SK-N-SH (cell line): ENCODE results near the gene CEP120.

Experiments
- CTCF ChIP-seq: fragments of 200-600 bp; sonication (generic); IDR thresholded peaks from 2 replicates; pipeline ENCODE4 v1.6.1; 2017; ENCODE audit warnings: antibody characterized with exemption, mild to moderate bottlenecking, moderate library complexity
- EP300 ChIP-seq, 2 experiments: IDR thresholded peaks; 2 replicates each; pipeline versions ENCODE4 v1.4.0 to v1.6.1; 2012; ENCODE audit warnings: borderline replicate concordance in 1 of 2, low read depth in 1 of 2, low read length in 1 of 2
- RCOR1 ChIP-seq: fragments of 150-350 bp; IDR thresholded peaks from 2 replicates; pipeline ENCODE4 v1.6.1; 2017; ENCODE audit warnings: antibody characterized with exemption, low read length
- RFX5 ChIP-seq: IDR thresholded peaks from 2 replicates; pipeline ENCODE4 v1.6.1; 2012; ENCODE audit warnings: mild to moderate bottlenecking, improper control_type of control experiment, low read length
- USF2 ChIP-seq: fragments of 150-350 bp; IDR thresholded peaks from 2 replicates; pipeline ENCODE4 v1.6.1; 2017; ENCODE audit warnings: antibody characterized with exemption, low read length, low read depth, borderline replicate concordance
- YY1 ChIP-seq: IDR thresholded peaks from 2 replicates; pipeline ENCODE4 v1.4.0; 2012; ENCODE audit warnings: low read depth, mild to moderate bottlenecking

GRCh38 chr5:123412206-123412605, 11.0 kb downstream of the CEP120 start:
- TF ChIP-seq CTCF: no peak
- no peak for TF ChIP-seq USF2
- TF ChIP-seq RFX5: no peak
- TF ChIP-seq EP300 (IDR thresholded peaks at IDR 0.05; ENCODE audit: borderline replicate concordance in 1 of 2, low read depth in 1 of 2, low read length in 1 of 2): no peak
- no peak for TF ChIP-seq YY1
- no peak for TF ChIP-seq RCOR1
